Hepatocyte (in vitro differentiated cells): ENCODE measurements around the gene ENSA. TPM values are rescaled to one million over a fixed set of nuclear protein-coding genes. Genes with fewer than 3 reads are reported as not detected.

Experiments
- DNase-seq: peaks from one replicate; pipeline ENCODE4 v3.0.0-alpha.2; 2016; ENCODE audit warnings: low spot score
- H2AFZ ChIP-seq: fragments of 200-600 bp; sonication (generic); 2 replicates; pipeline ENCODE4 v1.6.0; 2016; ENCODE audit warnings: antibody characterized with exemption, mild to moderate bottlenecking
- H3K27ac ChIP-seq: fragments of 200-600 bp; sonication (generic); 2 replicates; pipeline ENCODE4 v1.5.1; 2016; ENCODE audit warnings: mild to moderate bottlenecking
- H3K27me3 ChIP-seq: fragments of 200-600 bp; sonication (generic); 2 replicates; pipeline ENCODE4 v1.6.1; 2016
- H3K36me3 ChIP-seq: fragments of 200-600 bp; sonication (generic); replicated peaks from 2 replicates; pipeline ENCODE4 v1.5.1; 2016; ENCODE audit warnings: low read depth; ENCODE audit not compliant: insufficient read depth
- H3K4me1 ChIP-seq: fragments of 200-600 bp; sonication (generic); 2 replicates; pipeline ENCODE4 v1.5.1; 2016; ENCODE audit warnings: mild to moderate bottlenecking, moderate library complexity; ENCODE audit not compliant: insufficient read depth
- H3K4me2 ChIP-seq: fragments of 200-600 bp; sonication (generic); 2 replicates; pipeline ENCODE4 v1.6.0; 2016
- H3K4me3 ChIP-seq: fragments of 200-600 bp; sonication (generic); 2 replicates; pipeline ENCODE4 v1.5.1; 2016; ENCODE audit warnings: mild to moderate bottlenecking
- H3K79me2 ChIP-seq: fragments of 200-600 bp; sonication (generic); 2 replicates; pipeline ENCODE4 v1.6.0; 2017; ENCODE audit warnings: mild to moderate bottlenecking
- H3K9me2 ChIP-seq: fragments of 200-600 bp; sonication (generic); replicated peaks from 2 replicates; pipeline ENCODE4 v1.6.0; 2017; ENCODE audit warnings: mild to moderate bottlenecking; ENCODE audit not compliant: insufficient read depth
- H3K9me3 ChIP-seq: fragments of 200-600 bp; sonication (generic); 2 replicates; pipeline ENCODE4 v1.5.1; 2016; ENCODE audit warnings: low read depth, mild to moderate bottlenecking
- H4K20me1 ChIP-seq: fragments of 200-600 bp; sonication (generic); 2 replicates; pipeline ENCODE4 v1.6.0; 2016; ENCODE audit warnings: mild to moderate bottlenecking; ENCODE audit not compliant: insufficient read depth, poor library complexity, severe bottlenecking
- EZH2 ChIP-seq: fragments of 200-600 bp; sonication (generic); IDR thresholded peaks from 2 replicates; pipeline ENCODE4 v1.6.1; 2016; ENCODE audit warnings: antibody characterized with exemption, mild to moderate bottlenecking, borderline replicate concordance
- EZH2phosphoT487 ChIP-seq: fragments of 200-600 bp; sonication (generic); IDR thresholded peaks from one replicate; pipeline ENCODE4 v1.6.1; 2018; ENCODE audit warnings: antibody characterized with exemption, mild to moderate bottlenecking, low read depth, moderate library complexity; ENCODE audit not compliant: unreplicated experiment, severe bottlenecking
- WGBS: methylation state at CpG from one replicate; pipeline ENCODE4 v1.1.6; 2016; ENCODE audit warnings: low lambda C conversion rate; ENCODE audit errors: missing lambda C conversion rate; 5-methylcytosine and 5-hydroxymethylcytosine counted together
- polyA plus RNA-seq: library from polyadenylated mRNA; unstranded; fragments of >200 nt; fragmentation: Nextera tagmentation; extraction: Ambion mirVana; gene quantifications from 2 replicates; pipeline ENCODE4 v1.2.1, GENCODE V29; 2016
- total RNA-seq: library from RNA; depleted of rRNA; stranded (reverse); fragments of >200 nt; gene quantifications from 2 replicates; pipeline ENCODE4 v1.2.3, GENCODE V29; 2014
- TF ChIP-seq, protein P1 (sequence below): fragments of 200-600 bp; sonication (generic); IDR thresholded peaks from 2 replicates; pipeline ENCODE4 v1.5.1; 2016; ENCODE audit warnings: antibody characterized with exemption, mild to moderate bottlenecking; ENCODE audit not compliant: poor library complexity

ENSA gene
- total and polyA plus RNA-seq, 2 experiments from 2014 or later: 70.8 to 148 TPM

GRCh38 chr1:150577557-150578271, 51.7 kb downstream of the ENSA start:
- H2AFZ ChIP-seq: no peak overlapping the region
- H3K27me3 ChIP-seq: no peaks in the 10 kb centered on the region
- peak overlapping the region; percentile 83 for H3K4me2 ChIP-seq
- DNase-seq: peak; percentile 11
- H3K27ac ChIP-seq: peak overlapping the region; percentile 100
- no peak for TF ChIP-seq EZH2
- TF ChIP-seq, protein P1, sequence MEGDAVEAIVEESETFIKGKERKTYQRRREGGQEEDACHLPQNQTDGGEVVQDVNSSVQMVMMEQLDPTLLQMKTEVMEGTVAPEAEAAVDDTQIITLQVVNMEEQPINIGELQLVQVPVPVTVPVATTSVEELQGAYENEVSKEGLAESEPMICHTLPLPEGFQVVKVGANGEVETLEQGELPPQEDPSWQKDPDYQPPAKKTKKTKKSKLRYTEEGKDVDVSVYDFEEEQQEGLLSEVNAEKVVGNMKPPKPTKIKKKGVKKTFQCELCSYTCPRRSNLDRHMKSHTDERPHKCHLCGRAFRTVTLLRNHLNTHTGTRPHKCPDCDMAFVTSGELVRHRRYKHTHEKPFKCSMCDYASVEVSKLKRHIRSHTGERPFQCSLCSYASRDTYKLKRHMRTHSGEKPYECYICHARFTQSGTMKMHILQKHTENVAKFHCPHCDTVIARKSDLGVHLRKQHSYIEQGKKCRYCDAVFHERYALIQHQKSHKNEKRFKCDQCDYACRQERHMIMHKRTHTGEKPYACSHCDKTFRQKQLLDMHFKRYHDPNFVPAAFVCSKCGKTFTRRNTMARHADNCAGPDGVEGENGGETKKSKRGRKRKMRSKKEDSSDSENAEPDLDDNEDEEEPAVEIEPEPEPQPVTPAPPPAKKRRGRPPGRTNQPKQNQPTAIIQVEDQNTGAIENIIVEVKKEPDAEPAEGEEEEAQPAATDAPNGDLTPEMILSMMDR: no peak
- no peak for TF ChIP-seq EZH2phosphoT487
- H3K4me3 ChIP-seq: peak overlapping the region; percentile 85
- under 1% methylated on average over 11 of the region's 11 CpGs for WGBS
- peaks cover 31% of the 10 kb centered on the region for H3K4me1 ChIP-seq
- H4K20me1 ChIP-seq: peaks cover 64% of the 10 kb centered on the region
- H3K9me3 ChIP-seq: no peaks in the 10 kb centered on the region
- H3K9me2 ChIP-seq: no peaks in the 10 kb centered on the region
- H3K36me3 ChIP-seq: peaks cover 6% of the 10 kb centered on the region
- H3K79me2 ChIP-seq: peaks cover 77% of the 10 kb centered on the region

- Histone ChIP-seq H3K27me3 (no peaks in the 10 kb centered on the region), H3K4me3 (peak overlapping the region; percentile 85), H3K79me2 (peaks cover 84% of the 10 kb centered on the region), H4K20me1 (peaks cover 68% of the 10 kb centered on the region), H3K4me1 (peaks cover 34% of the 10 kb centered on the region), H2AFZ (no peak overlapping the region), H3K9me2 (no peaks in the 10 kb centered on the region), H3K9me3 (no peaks in the 10 kb centered on the region), H3K36me3 (peaks cover 6% of the 10 kb centered on the region), H3K4me2 (peak overlapping the region; percentile 83), H3K27ac (peak overlapping the region; percentile 100)
- TF ChIP-seq EZH2: no peak
- TF ChIP-seq EZH2phosphoT487: no peak
- TF ChIP-seq, protein P1: no peak
- WGBS: 28% methylated on average over 2 of the region's 2 CpGs
- DNase-seq: peak; percentile 11
These were observed 52.4 kb downstream of the ENSA start for GRCh38 chr1:150576794-150577556.

GRCh38 chr1:150576367-150576711, 53.1 kb downstream of the ENSA start:
- no peak for DNase-seq
- Histone ChIP-seq H3K27me3 (no peaks in the 10 kb centered on the region), H3K9me3 (no peaks in the 10 kb centered on the region), H4K20me1 (peaks cover 68% of the 10 kb centered on the region), H3K4me1 (peaks cover 34% of the 10 kb centered on the region), H3K4me3 (peak overlapping the region; percentile 85), H3K27ac (peak overlapping the region; percentile 100), H3K36me3 (peaks cover 6% of the 10 kb centered on the region), H3K4me2 (peak overlapping the region; percentile 83), H3K9me2 (no peaks in the 10 kb centered on the region), H3K79me2 (peaks cover 88% of the 10 kb centered on the region), H2AFZ (no peak overlapping the region)
- WGBS: 24% methylated on average over 4 of the region's 4 CpGs
- TF ChIP-seq, protein P1: no peak
- TF ChIP-seq EZH2 (no peak), EZH2phosphoT487 (no peak)
